Right hindlimb (tissue), 1 donor: ENCODE measurements around the gene PAMR1.
"Not testable (repeated sequence)": the region's sequence is repeated elsewhere in the genome, so short reads cannot be mapped to it uniquely, and the experiment has no call there.

Experiments
- DNase-seq: peaks from one replicate; pipeline ENCODE4 v3.0.0-alpha.2; 2018

Gene PAMR1

GRCh38 chr11:35543481-35543880 is 18.1 kb upstream of the PAMR1 start:
- DNase-seq: no peak

- DNase-seq: peak; percentile 85
Measured at GRCh38 chr11:35541621-35542375, 16.4 kb upstream of the PAMR1 start.

GRCh38 chr11:35540526-35540925 is 15.1 kb upstream of the PAMR1 start:
- DNase-seq: no peak

- no peak for DNase-seq
Measured at GRCh38 chr11:35539781-35540281, 14.4 kb upstream of the PAMR1 start.

GRCh38 chr11:35539256-35539655 is 13.8 kb upstream of the PAMR1 start:
- no peak for DNase-seq

GRCh38 chr11:35536470-35536869 is 11.1 kb upstream of the PAMR1 start:
- DNase-seq: no peak

- no peak for DNase-seq
Measured at GRCh38 chr11:35531246-35531645, 5.8 kb upstream of the PAMR1 start.

GRCh38 chr11:35529971-35530495 is 4.6 kb upstream of the PAMR1 start:
- DNase-seq: no peak

GRCh38 chr11:35526370-35526792 is 965 bp upstream of the PAMR1 start:
- no peak for DNase-seq

GRCh38 chr11:35524780-35525179 is 636 bp downstream of the PAMR1 start:
- no peak for DNase-seq

GRCh38 chr11:35523861-35524260 is 1.6 kb downstream of the PAMR1 start:
- DNase-seq: no peak

- DNase-seq: peak; percentile 62
Measured at GRCh38 chr11:35523331-35523768, 2.1 kb downstream of the PAMR1 start.

- not testable (repeated sequence) for DNase-seq
Measured at GRCh38 chr11:35522091-35522490, 3.3 kb downstream of the PAMR1 start.

- DNase-seq: no peak
Measured at GRCh38 chr11:35520376-35520775, 5.0 kb downstream of the PAMR1 start.

GRCh38 chr11:35518766-35519165 is 6.7 kb downstream of the PAMR1 start:
- DNase-seq: no peak

GRCh38 chr11:35517481-35517880 is 7.9 kb downstream of the PAMR1 start:
- no peak for DNase-seq

- DNase-seq: no peak
Measured at GRCh38 chr11:35516403-35516802, 9.0 kb downstream of the PAMR1 start.

- peak; percentile 63 for DNase-seq
Measured at GRCh38 chr11:35515224-35515623, 10.2 kb downstream of the PAMR1 start.

GRCh38 chr11:35514481-35514880 is 10.9 kb downstream of the PAMR1 start:
- DNase-seq: no peak

GRCh38 chr11:35511666-35512065 is 13.8 kb downstream of the PAMR1 start:
- no peak for DNase-seq

- no peak for DNase-seq
Measured at GRCh38 chr11:35507688-35508087, 17.7 kb downstream of the PAMR1 start.

GRCh38 chr11:35501776-35502175 is 23.6 kb downstream of the PAMR1 start:
- DNase-seq: no peak

- no peak for DNase-seq
Measured at GRCh38 chr11:35500744-35501143, 24.7 kb downstream of the PAMR1 start.

GRCh38 chr11:35496416-35496815 is 29.0 kb downstream of the PAMR1 start:
- no peak for DNase-seq
